ENCODE data around the gene COG3. TPM values are rescaled to one million over a fixed set of nuclear protein-coding genes. Genes with fewer than 3 reads are reported as not detected.

The COG3 gene
- total and polyA plus RNA-seq, 2 donors (not counting 1 experiment from before 2014, with no cell fraction given), result 24.0 to 37.5 TPM

DNA sequence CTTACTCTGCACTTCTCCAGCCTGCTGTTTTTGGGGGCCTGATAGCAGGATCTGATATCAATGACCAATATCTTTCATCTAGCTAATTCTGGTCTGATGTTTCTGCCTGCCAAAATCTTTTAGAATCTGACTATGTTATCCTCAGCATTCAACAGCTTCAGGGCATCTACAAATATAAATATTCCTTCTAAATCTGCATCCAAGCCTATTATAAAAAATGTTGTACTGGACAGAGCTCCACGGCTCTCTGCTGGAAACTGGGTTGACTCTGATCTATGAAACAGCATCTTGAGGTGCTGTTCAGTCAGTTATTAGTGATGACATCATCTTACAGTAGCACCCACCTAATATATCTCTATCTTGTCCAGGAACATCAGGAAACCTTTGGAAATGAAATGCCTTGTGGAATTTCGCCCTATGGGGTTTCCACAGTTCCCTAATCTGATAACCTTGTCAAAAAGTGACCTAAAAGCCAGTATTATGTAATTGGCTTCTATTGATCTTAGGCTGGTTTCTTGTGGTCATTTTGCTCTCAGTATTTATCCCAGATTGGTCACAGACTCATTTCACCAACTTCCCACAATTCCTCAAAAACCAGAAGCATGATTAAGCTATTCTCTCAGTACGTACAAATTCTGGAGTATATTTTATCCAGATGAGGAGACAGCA lies 117.8 kb downstream of the COG3 start:
- no peak overlapping the region for H3K4me3 ChIP-seq (replicated peaks in 1 of 4; ENCODE audit: control extremely low read depth in 1 of 4, insufficient read depth in 1 of 4, low read depth in 3 of 4, low read length in 4 of 4)
- no peak overlapping the region for H2AFZ ChIP-seq (ENCODE audit: low read length)
- no peak for DNase-seq (ENCODE audit: low read depth in 2 of 2)
- no peak for TF ChIP-seq EZH2 (IDR thresholded peaks at IDR 0.05; ENCODE audit: low read length, missing control alignments)
- TF ChIP-seq, protein P1, sequence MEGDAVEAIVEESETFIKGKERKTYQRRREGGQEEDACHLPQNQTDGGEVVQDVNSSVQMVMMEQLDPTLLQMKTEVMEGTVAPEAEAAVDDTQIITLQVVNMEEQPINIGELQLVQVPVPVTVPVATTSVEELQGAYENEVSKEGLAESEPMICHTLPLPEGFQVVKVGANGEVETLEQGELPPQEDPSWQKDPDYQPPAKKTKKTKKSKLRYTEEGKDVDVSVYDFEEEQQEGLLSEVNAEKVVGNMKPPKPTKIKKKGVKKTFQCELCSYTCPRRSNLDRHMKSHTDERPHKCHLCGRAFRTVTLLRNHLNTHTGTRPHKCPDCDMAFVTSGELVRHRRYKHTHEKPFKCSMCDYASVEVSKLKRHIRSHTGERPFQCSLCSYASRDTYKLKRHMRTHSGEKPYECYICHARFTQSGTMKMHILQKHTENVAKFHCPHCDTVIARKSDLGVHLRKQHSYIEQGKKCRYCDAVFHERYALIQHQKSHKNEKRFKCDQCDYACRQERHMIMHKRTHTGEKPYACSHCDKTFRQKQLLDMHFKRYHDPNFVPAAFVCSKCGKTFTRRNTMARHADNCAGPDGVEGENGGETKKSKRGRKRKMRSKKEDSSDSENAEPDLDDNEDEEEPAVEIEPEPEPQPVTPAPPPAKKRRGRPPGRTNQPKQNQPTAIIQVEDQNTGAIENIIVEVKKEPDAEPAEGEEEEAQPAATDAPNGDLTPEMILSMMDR (conservative IDR thresholded peaks at IDR 0.05 in 1 of 2, IDR thresholded peaks at IDR 0.05 in 1 of 2; ENCODE audit: low read depth in 1 of 2, low read length in 2 of 2), result no peak
- H3K36me3 ChIP-seq (ENCODE audit: control insufficient read depth, insufficient read depth, low read length), result no peaks in the 10 kb centered on the region
- H3K4me2 ChIP-seq (ENCODE audit: extremely low read depth, insufficient read depth, low read length), result no peak overlapping the region
- H3K27ac ChIP-seq (ENCODE audit: insufficient read depth, low read length), result no peak overlapping the region
- H3K9me3 ChIP-seq (ENCODE audit: control insufficient read depth, insufficient read depth, low read depth, low read length), result no peaks in the 10 kb centered on the region
- H3K4me1 ChIP-seq (ENCODE audit: control insufficient read depth, extremely low read depth, insufficient read depth, low read length), result no peaks in the 10 kb centered on the region
- no peaks in the 10 kb centered on the region for H3K79me2 ChIP-seq (ENCODE audit: control insufficient read depth, insufficient read depth, low read length)
- no peak overlapping the region for H3K9ac ChIP-seq (ENCODE audit: insufficient read depth, low read length)
- peaks cover 3% of the 10 kb centered on the region for H3K27me3 ChIP-seq (ENCODE audit: control insufficient read depth, insufficient read depth, low read length)
- H4K20me1 ChIP-seq (ENCODE audit: control insufficient read depth, extremely low read depth, insufficient read depth, low read length), result no peaks in the 10 kb centered on the region

DNA sequence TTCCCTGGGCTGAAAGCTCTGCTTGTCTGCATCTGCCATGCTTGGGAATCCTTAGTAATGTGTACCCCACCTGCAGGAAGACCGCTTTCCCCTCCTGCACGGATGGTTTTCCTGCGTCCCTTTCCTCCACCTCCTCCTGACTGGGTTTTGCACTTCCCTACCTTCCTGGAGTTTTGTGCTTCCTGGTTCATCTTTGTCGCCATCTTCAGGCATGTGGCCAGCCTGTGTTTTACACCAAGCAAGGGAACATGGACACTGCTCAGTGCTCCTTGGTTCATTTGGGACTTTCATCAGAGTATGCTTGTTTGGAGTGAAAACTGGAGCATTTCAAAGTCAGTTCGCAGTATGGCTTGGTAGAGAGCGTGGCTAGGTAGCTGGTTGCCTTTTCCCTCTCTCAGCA lies 120.1 kb downstream of the COG3 start:
- no peaks in the 10 kb centered on the region for H3K79me2 ChIP-seq (ENCODE audit: control insufficient read depth, insufficient read depth, low read length)
- H2AFZ ChIP-seq (ENCODE audit: low read length), result no peak overlapping the region
- no peak overlapping the region for H3K9ac ChIP-seq (ENCODE audit: insufficient read depth, low read length)
- TF ChIP-seq EZH2 (IDR thresholded peaks at IDR 0.05; ENCODE audit: low read length, missing control alignments), result no peak
- TF ChIP-seq, protein P1 (conservative IDR thresholded peaks at IDR 0.05 in 1 of 2, IDR thresholded peaks at IDR 0.05 in 1 of 2; ENCODE audit: low read depth in 1 of 2, low read length in 2 of 2), result no peak
- H3K4me1 ChIP-seq (ENCODE audit: control insufficient read depth, extremely low read depth, insufficient read depth, low read length), result no peaks in the 10 kb centered on the region
- no peak for DNase-seq (ENCODE audit: low read depth in 2 of 2)
- no peak overlapping the region for H3K4me2 ChIP-seq (ENCODE audit: extremely low read depth, insufficient read depth, low read length)
- no peak overlapping the region for H3K27ac ChIP-seq (ENCODE audit: insufficient read depth, low read length)
- no peaks in the 10 kb centered on the region for H3K27me3 ChIP-seq (ENCODE audit: control insufficient read depth, insufficient read depth, low read length)
- no peaks in the 10 kb centered on the region for H3K9me3 ChIP-seq (ENCODE audit: control insufficient read depth, insufficient read depth, low read depth, low read length)
- no peaks in the 10 kb centered on the region for H4K20me1 ChIP-seq (ENCODE audit: control insufficient read depth, extremely low read depth, insufficient read depth, low read length)
- no peak overlapping the region for H3K4me3 ChIP-seq (replicated peaks in 1 of 4; ENCODE audit: control extremely low read depth in 1 of 4, insufficient read depth in 1 of 4, low read depth in 3 of 4, low read length in 4 of 4)
- H3K36me3 ChIP-seq (ENCODE audit: control insufficient read depth, insufficient read depth, low read length), result no peaks in the 10 kb centered on the region

Other genes with a start within 250 kb of the COG3 start
- gene TPT1, start 123.8 kb upstream of the COG3 start, total RNA-seq, result 2,237 and 3,546 TPM in 2 replicates
- gene TPT1, start 123.8 kb upstream of the COG3 start, polyA plus RNA-seq, result 4,519 and 5,502 TPM in 2 replicates
- 16.2 and 27.6 TPM in 2 replicates for gene SLC25A30, start 46.6 kb upstream of the COG3 start, total RNA-seq
- gene SLC25A30, start 46.6 kb upstream of the COG3 start, polyA plus RNA-seq, result 14.5 and 18.6 TPM in 2 replicates
- gene ERICH6B, start 150.8 kb downstream of the COG3 start, total RNA-seq, result not detected in 2 replicates
- not detected in 2 replicates for gene ERICH6B, start 150.8 kb downstream of the COG3 start, polyA plus RNA-seq
- not detected in 2 replicates for gene CBY2, start 237.4 kb downstream of the COG3 start, total RNA-seq
- not detected in 2 replicates for gene CBY2, start 237.4 kb downstream of the COG3 start, polyA plus RNA-seq

Data from fibroblast of lung (primary cell).